Right cardiac atrium (tissue), 5 donors: ENCODE data around the gene EFNA4. TPM values are rescaled to one million over a fixed set of nuclear protein-coding genes. Genes with fewer than 3 reads are reported as not detected.
A peak's percentile ranks its signal among the peaks of the same experiment; 100 is the strongest.

Source experiments
- ATAC-seq, 2 donors: fragments of 200-7000 bp; cut with Tn5 transposase; one replicate each; pipeline versions ENCODE4 v1.8.0 to v1.9.1; 2020; ENCODE audit warnings: moderate library complexity in 2 of 2, mild to moderate bottlenecking in 1 of 2
- DNase-seq, 3 donors: peaks; one replicate each; pipeline ENCODE4 v3.0.0-alpha.2; 2020
- H3K27ac ChIP-seq: one replicate; pipeline ENCODE4 v1.5.1; 2013; ENCODE audit warnings: mild to moderate bottlenecking, low read length, control low read depth, moderate library complexity
- H3K27me3 ChIP-seq: one replicate; pipeline ENCODE4 v1.6.1; 2013; ENCODE audit not compliant: control insufficient read depth, insufficient read depth
- H3K4me1 ChIP-seq: one replicate; pipeline ENCODE4 v1.6.1; 2013; ENCODE audit warnings: low read length; ENCODE audit not compliant: control insufficient read depth, insufficient read depth
- H3K4me3 ChIP-seq: one replicate; pipeline ENCODE4 v1.5.1; 2013; ENCODE audit warnings: low read length, control low read depth
- H3K9me3 ChIP-seq: one replicate; pipeline ENCODE4 v1.6.1; 2013; ENCODE audit warnings: low read length; ENCODE audit not compliant: control insufficient read depth
- WGBS: extraction: QIAGEN DNeasy Blood & Tissue Kit; methylation state at CpG from one replicate; pipeline ENCODE4 v1.1.7; 2013; 5-methylcytosine and 5-hydroxymethylcytosine counted together
- intact Hi-C, 4 donors: fragments of 100-400 bp; cut with DNase I; formaldehyde crosslinking; loops; one replicate each; pipeline versions ENCODE4 v1.11.0 to v1.14.0; 2022 to 2023
- polyA plus RNA-seq: library from polyadenylated mRNA; stranded (reverse); fragments of 200-250 nt; gene quantifications from one replicate; pipeline ENCODE4 v1.2.3, GENCODE V29; 2013
- total RNA-seq, 4 donors: library from RNA; stranded (reverse); fragmentation: NEBNext Ultra II Directional; extraction: Animal tissue kit (Norgen Biotek cat#: 25700); gene quantifications; one replicate each; pipeline ENCODE4 v1.2.1, GENCODE V29; 2021
- donor health status: healthy with polysubstance abuse.
- donor health status: DM: no; HTN: yes; CAD: no.
- donor health status: DM: no; HTN: no; CAD: no.
- donor health status: DM: no; HTN: yes; CAD: no; lungs with severe emphysema.
- donor health status: DM: yes; HTN: yes; CAD: no.

The EFNA4 gene
- total and polyA plus RNA-seq, 5 donors: 3.0 to 4.2 (median 3.5) TPM

- Histone ChIP-seq H3K4me1 (no peaks in the 10 kb centered on the region), H3K4me3 (no peak overlapping the region), H3K27me3 (no peaks in the 10 kb centered on the region), H3K9me3 (no peaks in the 10 kb centered on the region), H3K27ac (no peak overlapping the region)
- 94% methylated on average over 8 of the region's 8 CpGs for WGBS
- intact Hi-C loops: no loop called here
- DNase-seq (peak in 2 of 3 donors; percentile 31 to 33), ATAC-seq (no peak)
Observed at GRCh38 chr1:155057104-155057503, 6.4 kb upstream of the EFNA4 start.

GRCh38 chr1:155057788-155058211 lies 5.7 kb upstream of the EFNA4 start:
- H3K27me3 ChIP-seq: no peaks in the 10 kb centered on the region
- H3K27ac ChIP-seq: no peak overlapping the region
- H3K4me3 ChIP-seq: no peak overlapping the region
- H3K4me1 ChIP-seq: no peaks in the 10 kb centered on the region
- 94% methylated on average over 13 of the region's 13 CpGs for WGBS
- peak in 2 of 3 donors; percentile 34 to 65 for DNase-seq
- ATAC-seq: no peak
- intact Hi-C loops: no loop called here
- H3K9me3 ChIP-seq: no peaks in the 10 kb centered on the region

- peak in 2 of 3 donors; percentile 45 to 59 for DNase-seq
- H3K27ac ChIP-seq: no peak overlapping the region
- intact Hi-C loops: loop anchor here in 2 of 4 donors (10.0 kb wide), 2 partner anchors 86 to 106 kb away; partner anchors contain the start of genes CKS1B (in 1 of the 2), PBXIP1 (in 1 of the 2) and SHC1 (in 1 of the 2)
- no peaks in the 10 kb centered on the region for H3K27me3 ChIP-seq
- no peak overlapping the region for H3K4me3 ChIP-seq
- no peaks in the 10 kb centered on the region for H3K4me1 ChIP-seq
- no peaks in the 10 kb centered on the region for H3K9me3 ChIP-seq
- 74% methylated on average over 8 of the region's 8 CpGs for WGBS
- no peak for ATAC-seq
Observed at GRCh38 chr1:155060736-155061135, 2.8 kb upstream of the EFNA4 start.

GRCh38 chr1:155061381-155062150 lies 2.0 kb upstream of the EFNA4 start:
- DNase-seq (peak; percentile 89 to 95 (median 95)), ATAC-seq (peak; percentile 44 to 61)
- no peaks in the 10 kb centered on the region for H3K4me1 ChIP-seq
- intact Hi-C loops: loop anchor here in 2 of 4 donors (10.0 kb wide), 2 partner anchors 87 to 107 kb away; partner anchors contain the start of genes CKS1B (in 1 of the 2), PBXIP1 (in 1 of the 2) and SHC1 (in 1 of the 2)
- no peaks in the 10 kb centered on the region for H3K27me3 ChIP-seq
- no peak overlapping the region for H3K27ac ChIP-seq
- no peak overlapping the region for H3K4me3 ChIP-seq
- H3K9me3 ChIP-seq: no peaks in the 10 kb centered on the region
- WGBS: 28% methylated on average over 21 of the region's 21 CpGs

GRCh38 chr1:155062151-155062686 lies 1.3 kb upstream of the EFNA4 start:
- intact Hi-C loops: loop anchor here in 2 of 4 donors (10.0 kb wide), 2 partner anchors 87 to 107 kb away; partner anchors contain the start of genes CKS1B (in 1 of the 2), PBXIP1 (in 1 of the 2) and SHC1 (in 1 of the 2)
- Histone ChIP-seq H3K27ac (no peak overlapping the region), H3K4me1 (no peaks in the 10 kb centered on the region), H3K27me3 (no peaks in the 10 kb centered on the region), H3K9me3 (no peaks in the 10 kb centered on the region), H3K4me3 (no peak overlapping the region)
- WGBS: 36% methylated on average over 29 of the region's 29 CpGs
- DNase-seq (peak in 2 of 3 donors; percentile 73), ATAC-seq (peak; percentile 1 to 3)

GRCh38 chr1:155062702-155063411 lies 683 bp upstream of the EFNA4 start:
- Histone ChIP-seq H3K9me3 (no peaks in the 10 kb centered on the region), H3K4me3 (peak overlapping the region; percentile 81), H3K27ac (no peak overlapping the region), H3K4me1 (no peaks in the 10 kb centered on the region), H3K27me3 (no peaks in the 10 kb centered on the region)
- 15% methylated on average over 46 of the region's 46 CpGs for WGBS
- peak; percentile 30 to 42 for ATAC-seq
- intact Hi-C loops: loop anchor here in 2 of 4 donors (10.0 kb wide), 2 partner anchors 88 to 108 kb away; partner anchors contain the start of genes CKS1B (in 1 of the 2), PBXIP1 (in 1 of the 2) and SHC1 (in 1 of the 2)
- peak; percentile 60 to 87 (median 87) for DNase-seq

- Histone ChIP-seq H3K4me3 (peak overlapping the region; percentile 81), H3K27me3 (no peaks in the 10 kb centered on the region), H3K27ac (no peak overlapping the region), H3K4me1 (no peaks in the 10 kb centered on the region), H3K9me3 (no peaks in the 10 kb centered on the region)
- ATAC-seq: peak; percentile 3 to 7
- WGBS: 12% methylated on average over 14 of the region's 14 CpGs
- intact Hi-C loops: loop anchor here in 2 of 4 donors (10.0 kb wide), 2 partner anchors 89 to 109 kb away; partner anchors contain the start of genes CKS1B (in 1 of the 2), PBXIP1 (in 1 of the 2) and SHC1 (in 1 of the 2)
- no peak for DNase-seq
Observed at GRCh38 chr1:155064111-155064831, 731 bp downstream of the EFNA4 start.

- WGBS: 76% methylated on average over 5 of the region's 5 CpGs
- intact Hi-C loops: loop anchor here in 2 of 4 donors (10.0 kb wide), 2 partner anchors 90 to 110 kb away; partner anchors contain the start of genes CKS1B (in 1 of the 2), PBXIP1 (in 1 of the 2) and SHC1 (in 1 of the 2)
- ATAC-seq: no peak
- Histone ChIP-seq H3K27ac (no peak overlapping the region), H3K27me3 (no peaks in the 10 kb centered on the region), H3K4me3 (no peak overlapping the region), H3K4me1 (no peaks in the 10 kb centered on the region), H3K9me3 (no peaks in the 10 kb centered on the region)
- peak in 2 of 3 donors; percentile 13 to 21 for DNase-seq
Observed at GRCh38 chr1:155064832-155065429, 1.4 kb downstream of the EFNA4 start.

GRCh38 chr1:155066777-155067176 lies 3.2 kb downstream of the EFNA4 start:
- DNase-seq: peak in 1 of 3 donors; percentile 47
- Histone ChIP-seq H3K27me3 (no peaks in the 10 kb centered on the region), H3K9me3 (no peaks in the 10 kb centered on the region), H3K27ac (no peak overlapping the region), H3K4me1 (peaks cover 4% of the 10 kb centered on the region), H3K4me3 (no peak overlapping the region)
- no peak for ATAC-seq
- intact Hi-C loops: loop anchor here in 2 of 4 donors (2.0 to 10.0 kb wide), 3 partner anchors 16 to 112 kb away; partner anchors contain the start of genes CKS1B (in 1 of the 2), PBXIP1 (in 1 of the 2) and SHC1 (in 1 of the 2)
- WGBS: 88% methylated on average over 8 of the region's 8 CpGs
